H1 (cell line): ENCODE results near the gene MAGEA9. TPM values are rescaled to one million over a fixed set of nuclear protein-coding genes. Genes with fewer than 3 reads are reported as not detected.
"Not testable (repeated sequence)": the region's sequence is repeated elsewhere in the genome, so short reads cannot be mapped to it uniquely, and the experiment has no call there.

ENCODE experiments used
- CTCF ChIA-PET: fragments of 300-600 bp; sonication (Branson Sonifier 250); formaldehyde crosslinking; loops from one replicate; lab custom pipeline; 2021; ENCODE audit not compliant: partially characterized antibody; lab: Charles Lee
- POLR2A ChIA-PET: fragments of 300-600 bp; sonication (Branson Sonifier 250); formaldehyde crosslinking; loops from one replicate; lab custom pipeline; 2021; ENCODE audit warnings: inconsistent platforms; ENCODE audit not compliant: partially characterized antibody; lab: Charles Lee
- DNase-seq, 2 experiments: peaks; one replicate each; pipeline versions ENCODE4 v3.0.0 to v3.0.0-alpha.2; 2010 to 2022; ENCODE audit warnings: low spot score in 2 of 2, low read depth in 1 of 2, mixed read lengths in 1 of 2
- FAIRE-seq: peaks from 2 replicates; lab custom pipeline; 2011; peaks lifted over from hg19 to GRCh38; lab: Jason Lieb, UNC
- H2AFZ ChIP-seq: 2 replicates; pipeline ENCODE4 v1.8.1; 2012; ENCODE audit warnings: low read length, inconsistent platforms
- H2AK5ac ChIP-seq: 2 replicates; pipeline ENCODE4 v1.6.1; 2013; ENCODE audit warnings: low read depth, low read length
- H2BK120ac ChIP-seq: replicated peaks from 2 replicates; pipeline ENCODE3; 2013; ENCODE audit warnings: low read depth, low read length, inconsistent platforms
- H2BK12ac ChIP-seq: 2 replicates; pipeline ENCODE4 v1.6.1; 2013; ENCODE audit warnings: low read depth, low read length
- H2BK15ac ChIP-seq: 2 replicates; pipeline ENCODE4 v1.6.1; 2013; ENCODE audit warnings: low read length
- H2BK20ac ChIP-seq: 2 replicates; pipeline ENCODE4 v1.6.1; 2013; ENCODE audit warnings: low read length
- H2BK5ac ChIP-seq: 2 replicates; pipeline ENCODE4 v1.6.1; 2013; ENCODE audit warnings: low read depth, low read length
- H3K14ac ChIP-seq: 2 replicates; pipeline ENCODE4 v1.6.1; 2013; ENCODE audit warnings: inconsistent platforms; ENCODE audit not compliant: insufficient read length
- H3K18ac ChIP-seq: 2 replicates; pipeline ENCODE4 v1.6.1; 2013; ENCODE audit warnings: low read length; ENCODE audit errors: extremely low read depth
- H3K23ac ChIP-seq: 2 replicates; pipeline ENCODE4 v1.6.1; 2013; ENCODE audit warnings: inconsistent platforms; ENCODE audit not compliant: insufficient read length
- H3K23me2 ChIP-seq: 2 replicates; pipeline ENCODE4 v1.6.1; 2013; ENCODE audit warnings: low read depth, low read length
- H3K27ac ChIP-seq: 2 replicates; pipeline ENCODE4 v1.6.1; 2011; ENCODE audit warnings: low read depth, low read length, inconsistent platforms
- H3K27me3 ChIP-seq, 4 experiments: replicated peaks in 1 of 4; 1 replicate in 1 of 4; 2 replicates in 3 of 4; pipeline versions ENCODE4 v1.6.1 to v1.8.1; 2011 to 2013; ENCODE audit warnings: low read length in 3 of 4, mild to moderate bottlenecking in 3 of 4, inconsistent platforms in 2 of 4, mixed read lengths in 2 of 4, moderate library complexity in 1 of 4; ENCODE audit not compliant: control insufficient read depth in 3 of 4, insufficient read depth in 3 of 4; ENCODE audit errors: extremely low read depth in 1 of 4
- H3K36me3 ChIP-seq, 4 experiments: 2 replicates each; pipeline versions ENCODE4 v1.6.1 to v1.8.1; 2011 to 2013; ENCODE audit warnings: mild to moderate bottlenecking in 4 of 4, low read length in 3 of 4, moderate library complexity in 2 of 4, control low read depth in 1 of 4, inconsistent platforms in 1 of 4; ENCODE audit not compliant: insufficient read depth in 4 of 4, control insufficient read depth in 2 of 4
- H3K4ac ChIP-seq: replicated peaks from 2 replicates; pipeline ENCODE3; 2013; ENCODE audit warnings: low read length, low read depth, mixed read lengths, inconsistent platforms; ENCODE audit not compliant: insufficient read length
- H3K4me1 ChIP-seq, 4 experiments: replicated peaks in 1 of 4; 1 replicate in 1 of 4; 2 replicates in 3 of 4; pipeline versions ENCODE4 v1.6.1 to v1.8.1; 2011 to 2013; ENCODE audit warnings: low read length in 3 of 4, inconsistent platforms in 2 of 4, mixed read lengths in 1 of 4; ENCODE audit not compliant: insufficient read depth in 4 of 4, control insufficient read depth in 3 of 4
- H3K4me2 ChIP-seq, 2 experiments: 2 replicates each; pipeline versions ENCODE4 v1.6.1 to v1.8.1; 2011 to 2013; ENCODE audit warnings: low read depth in 2 of 2, low read length in 2 of 2, control low read depth in 1 of 2, inconsistent platforms in 1 of 2, mild to moderate bottlenecking in 1 of 2; ENCODE audit not compliant: insufficient read depth in 1 of 2
- H3K4me3 ChIP-seq, 4 experiments: fragments of 200-600, 300-600 bp in 1 of 4; sonication (generic), shearing (Covaris generic), sonication (Bioruptor Twin) in 1 of 4; 2 replicates each; pipeline versions ENCODE4 v1.5.1 to v1.8.1; 2011 to 2016; ENCODE audit warnings: low read length in 4 of 4, low read depth in 3 of 4, control low read depth in 2 of 4, inconsistent platforms in 2 of 4, mild to moderate bottlenecking in 2 of 4, mixed read lengths in 1 of 4, moderate library complexity in 1 of 4; ENCODE audit not compliant: insufficient read depth in 2 of 4; ENCODE audit errors: extremely low read depth in 1 of 4
- H3K56ac ChIP-seq: replicated peaks from 2 replicates; pipeline ENCODE3; 2013; ENCODE audit warnings: low read depth, mild to moderate bottlenecking, mixed read lengths, low read length, inconsistent platforms; ENCODE audit not compliant: insufficient read length
- H3K79me1 ChIP-seq: 2 replicates; pipeline ENCODE4 v1.6.1; 2013; ENCODE audit warnings: low read depth, low read length, control low read depth
- H3K79me2 ChIP-seq, 2 experiments: 2 replicates each; pipeline versions ENCODE4 v1.6.1 to v1.8.1; 2012 to 2013; ENCODE audit warnings: low read length in 2 of 2, mild to moderate bottlenecking in 2 of 2, inconsistent platforms in 1 of 2; ENCODE audit not compliant: insufficient read depth in 2 of 2, control insufficient read depth in 1 of 2
- H3K9ac ChIP-seq, 4 experiments: replicated peaks in 1 of 4; 1 replicate in 1 of 4; 2 replicates in 3 of 4; pipeline versions ENCODE4 v1.6.1 to v1.8.1; 2011 to 2013; ENCODE audit warnings: low read depth in 3 of 4, low read length in 3 of 4, control low read depth in 2 of 4, mild to moderate bottlenecking in 2 of 4, moderate library complexity in 2 of 4, inconsistent platforms in 1 of 4; ENCODE audit errors: extremely low read depth in 1 of 4
- H3K9me3 ChIP-seq, 2 experiments: 2 replicates each; pipeline versions ENCODE4 v1.6.1 to v1.8.1; 2012 to 2013; ENCODE audit warnings: mild to moderate bottlenecking in 2 of 2, moderate library complexity in 2 of 2, control low read depth in 1 of 2, inconsistent platforms in 1 of 2, low read depth in 1 of 2, low read length in 1 of 2, mixed read lengths in 1 of 2; ENCODE audit not compliant: insufficient read depth in 2 of 2
- H4K20me1 ChIP-seq, 2 experiments: replicated peaks in 1 of 2; 2 replicates each; pipeline versions ENCODE3 to v1.8.1; 2011 to 2013; ENCODE audit warnings: inconsistent platforms in 2 of 2, low read length in 2 of 2, mild to moderate bottlenecking in 1 of 2; ENCODE audit not compliant: insufficient read depth in 2 of 2, control insufficient read depth in 1 of 2
- H4K5ac ChIP-seq: 2 replicates; pipeline ENCODE4 v1.6.1; 2013; ENCODE audit warnings: low read length, low read depth, mixed read lengths, inconsistent platforms; ENCODE audit not compliant: insufficient read length
- H4K8ac ChIP-seq: 2 replicates; pipeline ENCODE4 v1.8.0; 2013; ENCODE audit warnings: mild to moderate bottlenecking, moderate library complexity, low read length, inconsistent platforms; ENCODE audit not compliant: insufficient read depth; ENCODE audit errors: extremely low read depth
- H4K91ac ChIP-seq: replicated peaks from 2 replicates; pipeline ENCODE3; 2013; ENCODE audit warnings: low read length, mixed read lengths, inconsistent platforms; ENCODE audit not compliant: insufficient read length
- WGBS, 2 experiments: shearing (Covaris generic) in 1 of 2; methylation state at CpG; one replicate each; pipeline versions ENCODE4 v1.1.6 to v1.1.7; 2013 to 2015; ENCODE audit warnings: low lambda C conversion rate in 2 of 2, mixed read lengths in 2 of 2, inconsistent platforms in 1 of 2, low coverage in 1 of 2, missing lambda C conversion rate in 1 of 2; ENCODE audit not compliant: insufficient replicate concordance in 2 of 2, insufficient coverage in 1 of 2, insufficient read length in 1 of 2; ENCODE audit errors: extremely low coverage in 1 of 2, missing lambda C conversion rate in 1 of 2; 5-methylcytosine and 5-hydroxymethylcytosine counted together
- polyA plus RNA-seq, 7 experiments: library from polyadenylated mRNA; depleted of rRNA in 3 of 7; stranded (reverse) in 5 of 7; unstranded in 2 of 7; fragments of >200 nt in 5 of 7; fragments of 200-250 nt in 2 of 7; gene quantifications; 1 replicate in 5 of 7; 2 replicates in 1 of 7; 4 replicates in 1 of 7; pipeline versions ENCODE4 v1.2.1 to v1.2.3, GENCODE V29; 2011 to 2013; ENCODE audit warnings: missing spikeins in 2 of 7, mixed read lengths in 2 of 7
- total RNA-seq: library from RNA; stranded (reverse); fragmentation: NEBNext Ultra II Directional; extraction: Animal tissue kit (Norgen Biotek cat#: 25700); gene quantifications from 2 replicates; pipeline ENCODE4 v1.2.1, GENCODE V29; 2021

MAGEA9 gene
- total and polyA plus RNA-seq, 2 of the 8 experiments (the other 6 are each of a cell fraction or from before 2014, with no cell fraction given), result not detected

- H3K4me3 ChIP-seq, H3K27ac ChIP-seq, H2BK20ac ChIP-seq, H2AFZ ChIP-seq, H3K18ac ChIP-seq, H3K36me3 ChIP-seq, H3K14ac ChIP-seq, H3K4ac ChIP-seq, H3K23ac ChIP-seq, H3K79me1 ChIP-seq, H4K91ac ChIP-seq, H3K23me2 ChIP-seq, DNase-seq, H2BK12ac ChIP-seq, POLR2A ChIA-PET, H3K4me2 ChIP-seq, H3K27me3 ChIP-seq, H3K4me1 ChIP-seq, H2BK5ac ChIP-seq, H2BK15ac ChIP-seq, H4K20me1 ChIP-seq, H4K5ac ChIP-seq, CTCF ChIA-PET, H4K8ac ChIP-seq, H3K9me3 ChIP-seq, FAIRE-seq, H3K79me2 ChIP-seq, H2AK5ac ChIP-seq, H3K56ac ChIP-seq, H3K9ac ChIP-seq, H2BK120ac ChIP-seq: not testable (repeated sequence)
- no CpG with 5 or more reads among the region's 1 CpG for WGBS, 2 experiments
Measured at GRCh38 chrX:149795531-149795930, 13.8 kb downstream of the MAGEA9 start.
